GM18909 (cell line): Measurements from ENCODE around the gene ACER3.
A peak's percentile ranks its signal among the peaks of the same experiment; 100 is the strongest.
"Not testable (repeated sequence)": the region's sequence is repeated elsewhere in the genome, so short reads cannot be mapped to it uniquely, and the experiment has no call there.

Experiments
- ATAC-seq: cut with Tn5 transposase; IDR thresholded peaks from one replicate; pipeline ENCODE4 v1.9.1; 2021; ENCODE audit warnings: mild to moderate bottlenecking; ENCODE audit not compliant: unreplicated experiment, poor library complexity

ACER3 gene

DNA sequence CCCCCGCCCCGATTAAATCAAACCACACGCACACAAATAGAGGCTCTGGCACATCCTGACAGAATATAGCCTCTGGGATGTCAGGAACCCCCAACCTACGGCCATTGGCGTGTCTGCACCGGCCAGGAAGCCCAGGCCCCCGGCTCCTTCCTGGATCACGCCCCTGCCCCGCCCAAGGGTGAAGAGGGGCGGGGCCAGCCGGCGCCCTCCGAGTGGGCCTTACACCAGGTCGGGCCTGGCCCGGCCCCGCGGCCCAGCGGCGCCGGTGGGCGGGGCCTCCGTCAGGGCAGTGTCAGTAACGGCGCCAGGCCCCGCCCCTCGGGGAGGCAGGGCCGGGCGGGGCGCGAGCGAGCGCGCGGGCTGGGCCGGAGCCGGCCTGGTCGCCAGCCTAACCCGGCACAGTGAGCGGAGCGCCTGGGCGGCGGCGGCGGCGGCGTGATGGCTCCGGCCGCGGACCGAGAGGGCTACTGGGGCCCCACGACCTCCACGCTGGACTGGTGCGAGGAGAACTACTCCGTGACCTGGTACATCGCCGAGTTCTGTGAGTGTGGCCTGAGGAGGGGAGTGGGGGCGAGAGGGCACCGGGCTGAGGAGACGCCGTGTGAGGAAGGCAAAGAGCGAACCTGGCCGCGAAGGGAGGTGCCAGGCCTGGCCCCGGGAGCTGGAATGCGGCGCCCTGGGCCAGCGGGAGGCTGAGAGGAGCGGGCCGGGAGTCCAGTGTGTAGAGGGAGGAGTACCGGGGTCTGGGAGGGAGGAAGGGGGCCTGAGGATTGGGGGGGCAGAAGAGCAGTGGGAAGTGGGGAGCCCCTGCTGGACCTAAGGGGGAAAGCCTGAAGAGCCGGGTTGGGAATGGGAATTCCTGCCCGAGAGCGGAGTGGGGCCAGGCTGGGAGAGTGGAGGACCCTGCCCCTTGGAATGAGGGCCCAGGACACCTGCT lies at the start of gene ACER3:
Gene ACER3, plus strand, starts transcription at position 380 of the 937 bp plus-strand sequence. Its CDS starts 59 bp downstream, at position 439.
- peak; percentile 97 for ATAC-seq

DNA sequence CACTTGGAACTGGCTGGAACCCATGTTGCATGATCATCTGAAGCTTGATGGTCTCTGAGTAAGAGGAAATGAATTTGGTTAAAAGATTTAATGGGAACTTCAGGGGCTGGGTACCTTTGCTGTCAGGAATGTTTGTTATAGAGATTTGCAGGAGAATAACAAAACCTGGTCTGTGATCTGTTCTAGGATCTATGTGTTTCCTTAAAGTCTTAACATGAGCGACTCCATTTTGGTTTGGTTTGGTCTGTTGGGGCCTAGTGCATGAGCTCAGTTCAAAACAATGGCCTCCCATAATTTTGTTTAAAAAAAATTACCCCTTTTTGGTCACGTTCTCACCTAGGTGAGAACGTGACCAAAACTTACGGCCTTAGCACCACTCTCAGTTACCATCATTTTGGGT lies 49.5 kb upstream of the ACER3 start:
- no peak for ATAC-seq

DNA sequence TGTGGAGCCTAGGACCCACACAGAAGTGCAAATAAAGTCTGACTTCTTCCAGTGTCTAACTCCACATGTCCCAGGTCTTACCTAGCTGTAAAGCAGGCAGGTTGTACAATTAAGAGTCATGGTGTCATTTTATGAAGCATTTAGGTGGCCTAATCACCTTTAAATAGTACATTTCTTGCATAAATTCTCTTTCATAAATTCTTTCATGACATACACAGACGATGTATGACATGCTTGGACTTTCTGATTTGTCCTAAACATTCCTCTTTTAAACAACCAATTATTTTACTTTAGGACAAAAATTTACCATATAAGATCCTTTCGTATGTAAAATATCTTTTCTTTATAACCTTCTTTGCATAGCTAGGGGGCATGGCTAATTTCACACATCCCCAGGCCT lies 46.3 kb upstream of the ACER3 start:
- ATAC-seq = no peak

DNA sequence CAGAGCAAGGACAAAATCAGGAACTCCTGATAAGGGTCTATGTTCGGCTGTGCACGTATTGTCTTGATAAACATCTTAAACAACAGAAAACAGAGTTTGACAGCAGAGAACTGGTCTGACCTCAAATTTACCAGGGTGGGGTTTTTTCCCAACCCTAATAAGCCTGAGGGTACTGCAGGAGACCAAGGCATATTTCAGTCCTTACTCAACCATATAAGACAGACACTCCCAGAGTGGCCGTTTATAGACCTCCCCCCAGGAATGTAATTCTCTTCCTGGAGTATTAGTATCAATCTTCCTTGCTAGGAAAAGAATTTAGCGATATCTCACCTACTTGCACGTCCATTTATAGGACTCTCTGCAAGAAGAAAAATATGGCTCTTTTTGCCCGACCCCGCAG lies 45.0 kb upstream of the ACER3 start:
- ATAC-seq = not testable (repeated sequence)

DNA sequence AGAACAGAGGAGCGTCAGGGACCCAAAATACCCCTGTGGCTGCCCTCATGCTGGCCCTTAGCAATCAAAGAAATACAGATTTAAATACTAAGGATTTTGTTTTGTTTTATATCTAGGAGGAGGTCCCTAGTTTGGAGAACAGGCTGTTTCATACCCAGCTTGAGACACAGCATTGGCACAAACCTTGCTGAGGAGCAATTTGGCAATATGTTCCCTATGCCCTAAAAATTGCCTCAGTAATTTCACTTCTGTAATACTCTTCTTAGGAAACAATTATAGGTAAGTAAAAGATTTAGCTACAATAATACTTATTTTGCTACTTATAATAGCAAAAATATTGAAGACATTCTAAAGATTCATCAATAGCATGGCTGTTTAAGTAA lies 40.5 kb upstream of the ACER3 start:
- no peak for ATAC-seq

DNA sequence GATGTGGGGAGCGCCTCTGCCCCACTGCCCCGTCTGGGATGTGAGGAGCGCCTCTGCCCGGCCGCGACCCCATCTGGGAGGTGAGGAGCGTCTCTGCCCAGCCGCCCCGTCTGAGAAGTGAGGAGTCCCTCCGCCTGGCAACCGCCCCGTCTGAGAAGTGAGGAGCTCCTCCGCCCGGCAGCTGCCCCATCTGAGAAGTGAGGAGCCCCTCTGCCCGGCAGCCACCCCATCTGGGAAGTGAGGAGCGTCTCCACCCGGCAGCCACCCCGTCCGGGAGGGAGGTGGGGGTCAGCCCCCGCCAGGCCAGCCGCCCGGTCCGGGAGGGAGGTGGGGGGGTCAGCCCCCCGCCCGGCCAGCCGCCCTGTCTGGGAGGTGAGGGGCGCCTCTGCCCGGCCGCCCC lies 39.3 kb upstream of the ACER3 start:
- not testable (repeated sequence) for ATAC-seq

DNA sequence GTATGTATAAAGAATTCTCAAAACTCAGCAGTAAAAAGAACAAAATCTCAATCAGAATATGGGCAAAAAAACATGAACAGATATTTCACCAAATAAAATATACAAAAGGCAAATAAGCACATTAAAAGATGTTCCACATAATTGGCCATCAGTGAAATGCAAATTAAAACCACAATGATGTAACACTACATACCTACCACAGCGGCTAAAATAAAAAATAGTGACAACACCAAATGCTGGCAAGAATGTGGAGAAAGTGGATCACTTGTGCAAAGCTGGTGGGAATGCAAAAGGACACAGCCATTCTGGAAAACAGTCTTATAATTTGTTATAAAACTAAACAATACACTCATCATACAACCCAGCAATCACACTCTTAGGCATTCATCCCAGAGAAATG lies 38.3 kb upstream of the ACER3 start:
- no peak for ATAC-seq

DNA sequence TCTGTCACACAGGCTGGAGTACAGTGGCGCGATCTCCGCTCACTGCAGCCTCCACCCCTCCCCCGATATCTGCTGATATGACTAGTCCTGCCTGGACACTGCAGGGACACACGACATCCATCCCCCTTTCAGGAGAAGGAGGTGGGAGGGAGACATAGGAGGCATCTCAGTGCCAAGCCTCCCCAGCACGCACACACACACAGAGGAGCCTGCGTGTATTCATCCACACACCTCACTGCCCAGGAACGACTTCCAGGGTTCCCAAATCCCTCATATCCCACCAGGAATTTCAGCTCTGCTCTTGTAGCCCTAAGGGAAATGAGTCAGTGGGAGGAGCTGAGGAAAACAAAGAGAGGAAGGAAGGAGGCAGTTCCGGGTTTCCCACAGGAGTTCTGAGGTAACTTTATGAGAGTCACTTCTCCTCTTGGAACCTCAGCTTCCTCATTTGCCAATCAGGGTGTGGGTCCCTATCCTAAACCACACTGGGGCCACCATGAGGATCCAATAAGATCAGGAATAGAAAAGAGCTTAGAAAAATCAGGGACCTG lies 37.2 kb upstream of the ACER3 start:
- no peak for ATAC-seq

DNA sequence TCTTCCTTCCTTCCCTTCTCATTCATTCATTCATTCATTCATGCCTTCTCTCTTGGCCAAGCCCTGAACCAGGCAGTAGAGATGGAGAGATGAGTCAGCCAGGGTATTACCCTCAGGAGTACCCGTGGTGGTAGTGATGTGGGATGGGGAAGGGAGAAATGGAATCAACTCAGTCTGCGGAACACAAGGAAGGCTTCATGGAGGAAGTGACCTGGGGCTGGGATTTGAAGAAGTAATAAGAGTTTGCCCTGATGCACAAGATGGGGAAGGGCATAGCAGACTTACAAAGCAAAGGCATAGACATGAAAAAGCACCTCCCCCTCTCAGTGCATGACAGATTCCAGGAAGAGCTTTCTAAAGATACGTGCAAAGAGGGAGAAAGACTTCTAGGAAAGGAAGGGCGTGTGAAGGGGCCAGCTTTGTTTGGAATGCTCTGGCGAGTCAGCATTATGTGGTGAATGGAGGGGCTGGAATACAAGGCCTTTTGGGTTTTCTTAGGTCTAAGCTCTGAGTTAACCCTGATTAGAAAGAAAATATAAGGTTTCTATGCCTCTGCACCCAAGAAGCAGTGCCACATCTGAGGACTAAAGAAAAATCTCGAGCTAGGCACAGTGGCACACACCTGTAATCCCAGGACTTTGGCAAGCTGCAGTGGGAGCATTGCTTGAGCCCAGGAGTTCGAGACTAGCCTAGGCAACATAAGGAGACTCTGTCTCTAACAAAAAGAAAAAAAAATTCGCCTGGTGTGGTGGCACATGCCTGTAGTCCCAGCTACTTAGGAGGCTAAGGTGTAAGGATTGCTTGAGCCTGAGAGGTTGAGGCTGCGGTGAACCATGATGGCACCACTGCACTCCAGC lies 36.4 kb upstream of the ACER3 start:
- no peak for ATAC-seq

DNA sequence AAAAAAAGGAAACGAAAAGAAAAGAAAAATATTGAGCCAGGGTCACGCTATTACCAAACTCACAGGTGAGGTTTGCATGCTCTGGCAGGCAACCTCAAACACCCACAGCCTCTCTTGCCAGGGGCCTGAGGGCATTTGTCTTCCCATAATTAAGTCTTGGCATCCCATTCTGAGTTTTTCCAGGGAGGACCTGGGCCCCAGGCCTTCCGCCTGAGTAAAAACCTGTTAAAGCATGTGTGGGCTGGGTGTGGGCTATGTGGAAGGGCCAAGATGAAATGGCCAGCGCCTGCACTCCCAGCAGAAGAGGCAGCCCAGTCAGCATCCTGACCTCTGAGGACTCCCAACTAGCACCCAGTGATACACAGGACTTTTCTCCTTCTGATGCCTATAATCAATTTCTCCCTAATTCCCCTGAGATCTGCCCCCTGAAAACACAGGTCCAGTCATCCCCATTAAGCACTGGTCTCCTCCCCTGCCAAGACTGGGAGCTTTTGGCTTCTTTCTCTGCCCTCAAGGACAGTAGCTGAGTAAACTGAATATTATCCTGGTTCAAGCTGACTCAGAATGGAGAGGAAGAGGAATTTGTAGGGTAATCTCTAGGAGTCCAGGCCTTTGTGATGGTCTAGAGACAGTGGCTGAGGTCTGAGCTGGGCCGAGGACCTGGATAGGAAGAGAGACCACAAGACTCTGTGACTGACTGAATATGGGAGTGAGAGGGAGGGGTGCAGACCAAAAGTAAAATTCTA lies 35.6 kb upstream of the ACER3 start:
- ATAC-seq = no peak

DNA sequence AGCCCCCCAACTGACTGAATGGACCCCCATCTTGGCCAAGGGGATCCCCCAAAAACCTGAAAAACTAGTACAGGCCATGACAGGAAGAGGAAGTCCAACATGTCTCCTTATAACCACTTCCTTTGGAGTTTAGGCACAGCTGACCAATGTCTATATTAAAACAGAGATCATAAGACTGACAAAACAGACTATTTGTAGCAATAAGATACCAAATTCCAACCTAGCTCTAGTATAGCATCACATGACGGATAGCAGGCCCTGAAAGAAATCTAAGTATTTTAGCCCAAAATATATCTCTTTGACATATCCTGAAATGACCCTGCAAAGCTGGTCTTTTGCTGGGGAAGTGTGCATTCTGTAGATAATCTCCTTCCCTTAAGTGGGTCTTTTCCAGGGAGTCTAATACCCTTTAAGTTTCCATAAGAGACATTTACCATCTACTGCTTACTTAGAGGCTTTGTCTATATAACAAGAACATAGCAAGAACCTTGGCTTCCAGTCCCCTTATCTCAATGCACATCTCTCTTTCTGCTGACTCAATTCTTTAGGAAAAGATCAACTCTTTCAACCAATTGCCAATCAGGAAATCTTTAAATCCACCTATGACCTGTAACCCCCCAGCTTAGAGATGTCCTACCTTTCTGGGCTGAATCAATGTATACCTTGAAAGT lies 34.9 kb upstream of the ACER3 start:
- no peak for ATAC-seq

DNA sequence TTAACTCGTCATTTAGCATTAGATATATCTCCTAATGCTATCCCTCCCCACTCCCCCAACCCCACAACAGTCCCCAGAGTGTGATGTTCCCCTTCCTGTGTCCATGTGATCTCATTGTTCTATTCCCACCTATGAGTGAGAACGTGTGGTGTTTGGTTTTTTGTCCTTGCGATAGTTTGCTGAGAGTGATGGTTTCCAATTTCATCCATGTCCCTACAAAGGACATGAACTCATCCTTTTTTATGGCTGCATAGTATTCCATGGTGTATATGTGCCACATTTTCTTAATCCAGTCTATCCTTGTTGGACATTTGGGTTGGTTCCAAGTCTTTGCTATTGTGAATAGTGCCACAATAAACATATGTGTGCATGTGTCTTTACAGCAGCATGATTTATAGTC lies 34.2 kb upstream of the ACER3 start:
- ATAC-seq = not testable (repeated sequence)

DNA sequence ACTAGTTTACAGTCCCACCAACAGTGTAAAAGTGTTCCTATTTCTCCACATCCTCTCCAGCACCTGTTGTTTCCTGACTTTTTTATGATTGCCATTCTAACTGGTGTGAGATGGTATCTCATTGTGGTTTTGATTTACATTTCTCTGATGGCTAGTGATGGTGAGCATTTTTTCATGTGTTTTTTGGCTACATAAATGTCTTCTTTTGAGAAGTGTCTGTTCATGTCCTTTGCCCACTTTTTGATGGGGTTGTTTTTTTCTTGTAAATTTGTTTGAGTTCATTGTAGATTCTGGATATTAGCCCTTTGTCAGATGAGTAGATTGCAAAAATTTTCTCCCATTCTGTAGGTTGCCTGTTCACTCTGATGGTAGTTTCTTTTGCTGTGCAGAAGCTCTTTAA lies 33.7 kb upstream of the ACER3 start:
- not testable (repeated sequence) for ATAC-seq

DNA sequence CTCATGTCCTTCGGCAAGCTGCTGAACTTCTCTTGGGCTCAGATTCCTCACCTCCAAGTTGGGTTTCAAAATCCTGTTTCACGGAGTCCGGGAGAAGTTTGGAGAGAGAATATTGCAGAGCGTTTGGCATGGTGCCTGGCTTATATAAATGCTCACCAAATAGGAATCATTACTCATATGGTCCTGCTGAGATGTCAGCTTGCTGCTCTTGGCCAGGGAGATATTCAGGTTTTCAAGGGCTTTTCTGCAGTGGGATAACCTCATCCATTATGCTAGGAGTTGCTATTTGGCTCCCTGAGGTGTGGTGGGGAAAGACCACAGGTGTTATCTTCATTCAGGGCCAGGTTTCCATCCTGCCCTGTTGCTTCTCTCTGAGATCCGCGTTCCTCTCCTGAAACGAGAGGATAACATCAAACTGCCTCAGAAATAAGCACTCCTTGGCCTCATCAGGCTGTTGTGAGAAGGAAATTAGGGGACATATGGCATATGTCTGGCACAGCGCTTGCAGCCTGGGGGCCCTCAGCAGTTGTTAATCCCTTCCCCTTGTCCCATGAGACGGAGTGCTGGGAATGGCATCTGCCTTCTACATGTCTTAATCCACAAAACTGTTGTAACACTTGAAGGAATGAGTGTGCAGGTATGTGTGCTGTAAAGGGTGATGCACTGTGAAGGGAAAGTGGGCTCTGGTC lies 29.9 kb upstream of the ACER3 start:
- no peak for ATAC-seq

DNA sequence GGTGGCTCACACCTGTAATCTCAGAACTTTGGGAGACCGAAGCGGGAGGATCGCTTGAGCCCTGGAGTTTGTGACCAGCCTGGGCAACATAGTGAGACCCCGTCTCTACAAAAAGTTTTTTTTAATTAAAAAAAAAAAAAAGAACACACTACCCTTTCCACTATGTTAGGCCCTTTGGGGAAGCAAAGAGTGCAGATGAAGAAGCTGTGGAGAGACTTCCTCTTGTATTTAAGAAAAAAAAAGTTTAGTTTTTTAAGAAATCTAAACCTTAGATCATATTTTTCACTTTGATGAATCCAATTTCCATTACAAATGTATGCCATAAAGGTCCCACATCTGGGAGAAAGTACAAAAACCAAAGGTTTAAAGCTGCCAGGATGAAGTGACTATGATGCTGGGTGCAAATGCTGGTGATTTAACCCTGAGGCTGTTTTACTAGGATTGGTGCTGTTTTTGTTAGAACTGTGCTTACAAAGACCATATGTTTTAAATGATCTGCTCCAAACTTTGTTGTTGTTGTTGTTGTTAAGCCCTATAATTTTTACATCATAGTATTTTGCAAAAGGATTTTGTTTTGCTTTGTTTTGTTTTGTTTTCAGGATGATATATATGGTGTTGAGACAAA lies 28.9 kb upstream of the ACER3 start:
- ATAC-seq = no peak

DNA sequence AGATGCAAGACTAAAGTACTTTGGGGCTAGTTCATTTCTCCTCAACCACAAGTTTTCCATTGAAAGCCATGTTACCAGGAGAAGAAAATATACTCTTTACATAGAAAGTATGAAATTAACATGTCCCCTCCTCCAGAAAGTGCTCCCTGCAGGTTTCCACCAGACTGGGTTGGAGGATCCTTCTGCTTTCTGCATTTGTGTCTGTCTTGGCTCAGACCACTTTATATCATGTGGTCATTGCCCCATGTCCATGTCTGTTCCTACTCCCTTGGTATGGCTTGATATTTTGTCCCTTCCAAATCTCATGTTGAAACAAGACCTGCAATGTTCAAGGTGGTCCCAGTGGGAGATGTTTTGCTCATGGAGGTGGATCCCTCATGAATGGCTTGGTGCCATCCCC lies 28.4 kb upstream of the ACER3 start:
- ATAC-seq = no peak

DNA sequence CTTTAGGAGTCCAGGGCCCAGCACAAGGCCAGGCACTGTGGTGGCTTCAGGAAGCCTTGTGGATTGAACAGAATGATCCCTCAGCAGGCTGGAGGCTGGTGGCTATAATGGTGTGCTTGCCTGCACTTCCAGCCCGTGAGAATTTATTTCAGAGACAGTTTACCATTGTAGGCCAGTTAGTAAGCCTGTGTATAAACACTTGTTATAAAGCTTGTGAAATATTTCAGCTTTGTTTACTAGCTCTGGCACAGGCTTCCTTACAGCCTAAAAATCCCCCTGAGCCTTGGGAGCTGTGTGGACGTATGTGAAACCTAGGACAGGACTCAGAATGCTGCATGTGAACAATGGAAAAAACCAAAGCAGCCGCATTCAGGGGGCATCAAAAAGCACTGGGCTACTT lies 26.6 kb upstream of the ACER3 start:
- ATAC-seq = no peak

DNA sequence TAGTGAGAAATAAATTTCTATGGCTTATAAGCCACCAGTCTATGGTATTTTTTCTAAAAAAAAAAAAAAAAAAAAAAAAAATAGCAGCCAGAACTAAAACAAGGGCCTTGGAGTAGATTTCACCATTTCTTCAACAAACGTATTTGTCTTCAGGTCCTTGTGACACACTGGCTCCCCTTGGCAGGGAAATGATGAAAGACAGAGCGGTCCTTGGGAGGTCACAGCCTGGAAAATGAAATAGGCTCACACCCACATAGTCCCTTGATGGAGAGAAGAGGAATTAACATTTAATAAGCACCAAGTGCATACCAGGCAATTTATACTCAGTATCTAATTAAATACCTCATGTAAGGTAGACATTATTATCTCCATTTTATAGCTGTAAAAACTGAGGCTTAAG lies 25.7 kb upstream of the ACER3 start:
- no peak for ATAC-seq
